ENCODE measurements around the gene SYCP2L.
"Not testable (repeated sequence)": the region's sequence is repeated elsewhere in the genome, so short reads cannot be mapped to it uniquely, and the experiment has no call there.

SYCP2L gene

DNA sequence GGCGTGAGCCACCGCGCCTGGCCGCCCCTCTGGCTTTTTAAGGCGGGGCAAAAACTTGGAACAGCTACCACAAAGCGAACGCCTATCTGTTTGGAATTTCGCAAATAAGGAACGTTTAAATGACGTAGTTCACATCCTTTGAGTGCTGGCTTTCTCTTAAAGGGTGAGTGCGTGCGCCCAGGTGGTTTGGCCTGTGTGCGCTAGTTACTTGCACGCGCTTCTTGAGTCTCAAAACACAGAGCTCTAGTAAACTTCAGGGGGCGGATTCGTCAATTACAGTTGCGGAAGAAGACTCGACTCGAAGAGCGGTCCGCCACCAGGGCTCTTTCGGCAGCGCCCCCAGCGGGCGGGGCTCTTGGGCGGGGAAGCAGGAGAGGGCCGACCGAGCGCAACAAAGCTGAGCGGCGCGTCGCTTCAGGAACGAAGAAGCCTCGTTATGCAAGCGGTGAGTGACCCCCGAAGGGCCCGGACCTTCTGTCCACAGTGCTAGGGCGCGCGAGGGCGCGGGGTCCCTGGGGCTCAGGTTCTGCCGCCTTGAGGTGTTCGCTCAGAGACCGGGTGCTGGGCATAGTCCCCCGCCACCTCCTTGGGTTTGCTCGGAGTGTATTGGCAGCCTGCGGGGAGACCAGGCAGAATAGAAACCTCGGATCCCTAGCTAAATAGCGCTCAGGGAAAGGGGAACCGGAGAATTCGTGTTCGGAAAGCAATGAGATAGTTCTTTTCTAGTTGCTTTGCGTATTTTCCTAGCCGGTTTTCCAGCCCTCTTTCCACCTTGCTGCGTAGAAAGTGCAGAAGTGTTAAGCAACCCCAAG, at the start of gene SYCP2L:
TSS of gene SYCP2L (plus strand) at position 362 of the 812 bp plus-strand sequence. CDS start at position 437, 75 bp downstream.
- peak in 3 of 58 donors; percentile 5 to 9 (median 9) for DNase-seq

DNA sequence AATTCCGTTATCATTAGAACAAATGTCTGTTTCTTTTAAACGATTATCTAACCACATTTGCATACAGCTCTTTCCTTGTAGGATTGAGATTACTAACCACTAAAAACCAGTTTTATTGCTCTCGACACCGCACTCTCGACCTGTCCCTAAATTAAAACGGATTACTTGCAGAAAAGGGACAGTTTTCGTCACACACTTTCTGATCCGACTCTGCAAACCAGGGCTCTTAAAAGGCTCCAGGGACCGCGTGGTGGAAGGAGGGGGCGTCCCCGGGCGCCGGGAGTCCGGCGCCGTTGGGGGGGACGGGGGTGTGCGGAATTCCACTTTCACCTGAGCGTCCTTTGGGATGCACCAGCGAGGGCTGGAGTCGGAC, 49.2 kb upstream of the SYCP2L start:
- no peak for DNase-seq

DNA sequence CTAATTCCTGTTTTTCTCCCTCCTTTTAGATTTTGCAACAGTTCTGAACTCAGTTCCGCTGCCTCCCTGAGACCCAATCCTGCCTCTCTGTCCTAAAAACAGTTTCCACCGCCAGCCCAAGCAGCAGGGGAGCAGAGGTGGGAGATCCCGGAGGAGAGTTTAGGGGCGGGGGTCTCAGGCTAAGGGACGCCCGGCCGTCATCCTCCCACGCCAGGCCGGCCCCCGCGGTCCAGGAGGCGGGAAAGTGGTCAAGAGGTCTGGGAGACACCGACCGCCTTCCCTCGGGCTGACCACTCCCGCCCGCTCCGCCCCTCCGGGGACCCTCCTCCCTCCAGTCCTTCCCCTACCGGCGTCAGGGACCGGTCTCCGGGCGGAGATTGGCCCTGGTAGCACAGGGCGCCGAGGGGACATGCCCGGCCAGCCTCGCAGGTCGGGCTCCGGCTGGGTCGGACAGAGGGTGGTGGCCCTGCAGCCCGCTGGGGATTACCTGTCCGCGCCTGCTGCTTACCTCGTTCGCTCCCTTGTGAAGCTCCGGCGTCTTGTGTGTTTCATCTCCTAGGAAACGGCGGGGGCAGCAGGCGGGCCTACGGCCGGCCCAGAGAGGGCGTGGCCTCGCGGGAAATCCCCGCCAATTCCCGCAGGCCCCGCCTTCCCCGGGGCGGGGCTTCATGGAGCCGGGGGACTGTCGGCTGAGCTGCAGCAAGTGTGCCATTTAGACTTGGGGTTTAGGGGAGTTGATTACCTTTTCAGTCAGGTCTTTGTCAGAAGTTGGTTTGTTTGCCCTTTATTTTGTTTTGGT, 48.7 kb upstream of the SYCP2L start, which contains the start of gene MAK:
TSS of gene MAK (minus strand) at position 545 of the 799 bp plus-strand sequence. CDS start 7,891 bp downstream, outside the sequence.
- DNase-seq: peak in 56 of 58 donors; percentile 13 to 85 (median 68)

DNA sequence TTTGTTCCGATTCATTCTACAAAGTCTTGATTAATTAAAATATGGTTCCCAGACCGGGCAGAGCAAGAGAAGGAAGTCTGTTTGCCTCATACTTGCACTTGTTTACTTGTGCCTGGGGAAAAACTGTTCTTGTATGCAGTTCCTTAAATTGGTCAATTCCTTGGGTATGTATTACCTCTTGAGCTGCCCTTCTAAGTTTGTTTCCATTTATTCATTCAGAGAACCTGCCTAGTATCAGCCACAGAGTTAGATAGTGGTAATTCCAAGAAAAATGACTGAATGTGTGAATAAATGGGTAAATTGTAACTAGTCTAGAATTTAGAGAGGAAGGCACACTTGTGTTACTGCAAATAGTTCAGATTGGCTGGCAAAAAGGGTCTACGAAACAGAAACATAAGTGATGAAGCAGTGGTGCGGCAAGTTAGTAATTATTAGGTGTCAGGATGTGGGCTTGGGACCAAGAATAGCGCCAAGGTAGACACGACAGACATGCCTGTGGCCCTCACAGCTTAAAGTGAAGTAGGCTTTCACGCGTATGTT, 48.0 kb upstream of the SYCP2L start:
- no peak for DNase-seq

DNA sequence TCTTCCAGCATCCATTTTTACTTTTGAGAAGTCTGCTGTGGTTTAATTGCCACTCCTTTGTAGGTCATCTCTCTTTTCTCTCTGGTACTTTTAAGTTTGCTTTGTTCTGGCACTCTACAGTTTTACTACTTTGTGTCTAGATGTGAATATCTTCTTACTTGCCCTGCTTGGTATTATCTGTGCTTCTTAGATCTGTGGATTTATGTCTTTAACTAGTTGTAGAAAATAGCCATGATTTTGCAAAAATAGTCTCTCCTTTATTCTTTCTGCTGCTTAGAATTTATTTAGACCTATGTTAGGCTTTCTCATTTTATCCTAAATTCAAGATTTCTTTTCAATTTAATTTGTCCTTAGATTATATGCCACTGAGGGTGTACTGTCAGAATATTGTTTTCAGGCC, 43.3 kb upstream of the SYCP2L start:
- DNase-seq: no peak

DNA sequence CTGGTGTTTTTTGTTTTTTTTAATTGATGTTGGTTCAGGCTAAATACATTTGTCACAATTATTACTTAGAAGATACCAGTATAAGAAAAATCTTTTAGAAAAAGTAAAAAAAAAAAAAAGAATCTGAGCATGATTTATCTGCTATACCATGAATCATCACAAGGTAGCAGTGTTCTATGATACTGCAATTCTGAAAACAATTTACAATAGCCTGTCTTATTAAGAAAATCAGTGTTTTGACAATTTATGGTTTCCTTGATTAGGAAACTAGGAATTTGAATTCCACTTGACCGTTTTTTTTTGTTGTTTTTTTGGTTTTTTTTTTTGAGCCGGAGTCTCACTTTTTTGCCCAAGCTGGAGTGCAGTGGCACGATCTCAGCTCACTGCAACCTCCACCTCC, 39.2 kb upstream of the SYCP2L start:
- DNase-seq: no peak

DNA sequence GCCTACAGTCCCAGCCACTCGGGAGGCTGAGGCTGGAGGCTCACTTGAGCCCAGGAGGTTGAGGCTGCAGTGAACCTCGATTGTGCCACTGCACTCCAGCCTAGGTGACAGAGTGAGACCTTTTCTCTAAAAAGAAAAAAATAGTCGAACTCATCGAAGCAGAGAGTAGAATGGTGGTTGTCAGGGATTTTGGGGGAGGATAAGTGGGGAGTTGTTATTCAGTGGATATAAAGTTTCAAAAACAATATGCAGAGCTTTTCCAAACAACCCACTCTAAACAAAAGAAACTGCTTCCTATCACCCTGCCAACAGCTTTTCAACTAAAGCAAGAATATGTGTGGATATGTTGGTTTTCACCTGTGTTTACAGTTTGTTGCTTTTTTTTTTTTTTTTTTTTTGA, 37.0 kb upstream of the SYCP2L start:
- DNase-seq: no peak

DNA sequence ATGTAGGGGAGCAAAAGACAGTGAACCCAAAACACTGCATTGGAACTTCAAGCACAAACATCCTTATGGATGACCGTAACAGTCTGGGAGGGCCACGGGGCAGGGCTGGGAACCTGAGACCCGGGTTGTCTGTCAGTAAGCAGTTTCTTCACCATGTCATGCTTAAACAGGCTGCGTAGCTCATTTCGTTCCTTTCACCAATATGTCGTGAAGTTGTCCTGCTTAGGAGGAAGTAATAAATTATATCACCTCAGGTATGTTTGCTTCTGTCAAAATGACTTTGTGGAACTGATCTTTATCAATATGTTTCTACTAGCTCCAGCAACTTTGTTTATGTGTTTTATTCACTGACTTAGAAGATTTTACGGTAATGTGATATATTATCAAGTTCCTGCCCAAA, 36.1 kb upstream of the SYCP2L start:
- DNase-seq: no peak

DNA sequence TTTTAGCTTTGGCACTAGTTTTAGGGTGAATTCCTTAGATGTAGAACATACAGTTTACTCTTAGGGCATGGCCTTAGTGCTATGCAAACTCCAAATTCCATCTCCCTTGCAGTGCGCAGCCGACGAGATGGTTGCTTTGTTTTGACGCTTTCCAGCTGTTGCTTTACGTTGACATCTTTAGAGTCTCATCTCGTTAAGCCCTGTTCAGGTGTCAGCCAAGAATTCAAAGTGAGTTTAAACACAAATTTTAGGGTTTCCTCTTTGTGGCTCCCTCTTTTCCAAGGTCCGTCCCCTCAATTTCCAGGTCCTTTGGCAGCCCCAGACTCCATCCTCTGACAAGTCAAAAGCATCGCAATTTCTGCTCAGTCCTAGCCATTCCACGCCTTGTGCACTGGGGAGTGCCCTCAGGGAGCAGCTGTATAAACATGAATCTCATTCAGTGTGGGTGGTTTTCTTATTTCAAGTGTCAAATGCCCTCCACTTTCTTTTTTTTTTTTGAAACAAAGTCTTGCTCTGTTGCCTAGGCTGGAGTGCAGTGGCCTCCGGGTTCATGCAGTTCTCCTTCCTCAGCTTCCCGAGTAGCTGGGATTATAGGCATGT, 34.4 kb upstream of the SYCP2L start:
- DNase-seq: no peak

DNA sequence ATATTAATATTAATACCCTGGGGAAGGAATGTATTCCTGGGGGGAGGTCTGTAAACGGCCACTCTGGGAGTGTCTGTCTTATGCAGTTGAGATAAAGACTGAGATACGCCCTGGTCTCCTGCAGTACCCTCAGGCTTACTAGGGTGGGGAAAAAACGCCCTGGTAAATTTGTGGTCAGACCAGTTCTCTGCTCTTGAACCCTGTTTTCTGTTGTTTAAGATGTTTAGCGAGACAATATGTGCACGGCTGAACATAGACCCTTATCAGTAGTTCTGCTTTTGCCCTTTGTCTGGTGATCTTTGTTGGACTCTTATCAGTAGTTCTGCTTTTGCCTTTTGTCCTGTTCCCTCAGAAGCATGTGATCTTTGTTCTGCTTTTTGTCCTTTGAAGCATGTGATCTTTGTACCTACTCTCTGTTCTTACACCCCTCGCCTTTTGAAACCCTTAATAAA, 33.0 kb upstream of the SYCP2L start:
- not testable (repeated sequence) for DNase-seq

DNA sequence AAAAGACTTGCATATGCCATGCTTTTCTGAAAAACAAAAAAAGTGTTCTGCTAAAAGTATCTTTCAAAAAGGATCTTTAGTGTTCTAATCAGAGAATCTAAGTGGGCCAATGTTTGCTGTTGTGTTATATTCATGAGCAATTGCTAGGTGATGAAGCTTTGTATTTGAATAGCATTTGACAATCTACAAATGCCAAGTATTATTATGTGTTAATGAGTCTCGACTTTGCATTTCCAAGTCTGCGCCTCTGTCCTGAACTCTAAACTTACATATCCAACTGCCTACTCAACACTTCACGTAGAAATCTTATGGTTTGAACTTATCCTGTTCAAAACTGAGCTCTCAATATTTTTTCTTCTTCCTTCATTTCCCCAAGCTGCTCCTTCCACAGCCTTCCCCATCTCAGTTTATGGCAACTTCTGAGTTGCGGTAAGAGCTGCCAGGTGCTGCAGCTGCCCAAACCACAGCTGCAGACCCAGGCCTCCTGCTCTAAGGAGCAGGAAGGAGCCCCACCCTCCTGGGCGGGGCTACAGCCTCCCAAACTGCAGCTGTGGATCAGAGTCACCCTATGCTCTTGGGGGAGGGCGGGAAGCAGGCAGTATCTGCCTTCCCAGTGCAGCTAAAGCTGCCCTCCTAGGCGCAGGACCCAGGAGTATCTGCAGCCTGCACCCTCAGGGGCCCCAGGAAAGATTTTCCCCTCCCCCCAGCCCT, 31.8 kb upstream of the SYCP2L start:
- no peak for DNase-seq

DNA sequence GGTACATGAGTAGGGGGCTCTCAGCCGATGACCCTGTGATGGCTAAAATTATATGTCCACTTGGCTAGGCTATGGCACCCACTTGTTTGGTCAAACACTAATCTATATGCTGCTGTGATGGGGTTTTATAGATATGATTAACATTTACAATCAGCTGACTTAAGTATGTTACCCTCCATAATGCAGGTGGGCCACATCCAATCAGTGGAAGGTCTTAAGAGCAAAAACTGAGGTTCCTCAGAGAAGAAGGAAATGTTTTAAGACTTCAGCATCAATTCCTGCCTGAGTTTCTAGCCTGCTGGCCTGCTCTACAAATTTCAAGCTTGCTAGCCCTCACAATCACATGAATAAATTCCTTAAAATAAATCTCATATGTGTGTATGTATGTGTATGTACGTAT, 29.6 kb upstream of the SYCP2L start:
- no peak for DNase-seq

DNA sequence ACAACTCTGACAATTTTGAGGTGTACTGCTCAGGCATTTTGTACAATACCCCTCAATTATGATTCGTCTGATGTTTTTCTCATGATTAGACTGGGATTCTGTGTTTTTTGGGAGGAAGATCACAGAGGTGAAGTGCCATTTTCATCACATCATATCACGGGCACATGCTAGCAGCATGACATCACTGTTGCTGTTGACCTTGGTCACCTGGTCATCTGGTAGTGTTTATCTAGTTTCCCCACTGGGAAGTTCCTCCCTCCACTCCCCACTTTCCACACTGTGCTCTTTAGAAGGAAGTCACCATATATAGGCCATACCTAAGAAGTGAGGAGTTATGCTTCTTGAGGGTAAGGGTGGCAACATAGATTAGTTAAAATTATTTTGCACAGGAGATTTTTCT, 25.8 kb upstream of the SYCP2L start:
- no peak for DNase-seq

DNA sequence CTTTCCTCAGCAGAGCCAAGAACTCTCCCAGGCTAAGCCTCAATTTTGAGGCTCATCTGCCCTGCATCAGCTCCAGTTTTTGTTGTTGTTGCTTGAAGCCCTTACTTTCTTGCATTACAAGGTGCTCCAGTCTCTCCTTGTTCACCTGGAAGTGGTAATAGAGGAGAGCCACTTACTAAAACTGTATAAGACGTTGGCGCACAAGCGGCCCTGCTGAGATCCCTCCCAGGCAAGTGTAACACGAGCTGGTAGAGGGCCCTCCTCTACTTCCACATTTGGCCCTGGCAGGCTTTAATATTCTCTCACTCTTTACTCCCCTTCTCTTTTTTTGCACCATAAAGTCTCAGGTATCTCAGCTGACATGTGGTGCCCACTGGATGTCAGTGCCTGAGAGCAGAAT, 24.5 kb upstream of the SYCP2L start:
- no peak for DNase-seq

DNA sequence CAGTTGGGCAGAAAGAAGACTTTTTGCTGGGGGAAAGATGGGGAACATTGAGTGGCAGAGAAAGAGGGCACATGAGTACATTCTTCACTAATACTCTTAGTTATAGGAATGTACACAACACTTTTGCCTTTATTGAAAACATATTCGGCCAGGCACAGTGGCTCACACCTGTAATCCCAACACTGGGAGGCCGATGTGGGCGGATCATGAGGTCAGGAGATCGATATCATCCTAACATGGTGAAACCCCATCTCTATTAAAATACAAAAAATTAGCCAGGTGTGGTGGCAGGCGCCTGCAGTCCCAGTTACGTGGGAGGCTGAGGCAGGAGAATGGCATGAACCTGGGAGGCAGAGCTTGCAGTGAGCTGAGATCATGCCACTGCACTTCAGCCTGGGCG, 23.8 kb upstream of the SYCP2L start:
- not testable (repeated sequence) for DNase-seq

DNA sequence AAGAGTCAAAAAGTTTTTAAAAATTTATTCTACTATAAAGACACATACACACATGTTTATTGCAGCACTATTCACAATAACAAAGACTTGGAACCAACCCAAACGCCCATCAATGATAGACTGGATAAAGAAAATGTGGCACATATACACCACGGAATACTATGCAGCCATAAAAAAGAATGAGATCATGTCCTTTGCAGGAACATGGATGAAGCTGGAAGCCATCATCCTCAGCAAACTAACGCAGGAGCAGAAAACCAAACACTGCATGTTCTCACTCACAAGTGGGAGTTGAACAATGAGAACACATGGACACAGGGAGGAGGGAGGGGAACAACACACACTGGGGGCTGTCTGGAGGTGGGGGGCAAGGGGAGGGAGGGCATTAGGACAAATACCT, 20.1 kb upstream of the SYCP2L start:
- DNase-seq: not testable (repeated sequence)

DNA sequence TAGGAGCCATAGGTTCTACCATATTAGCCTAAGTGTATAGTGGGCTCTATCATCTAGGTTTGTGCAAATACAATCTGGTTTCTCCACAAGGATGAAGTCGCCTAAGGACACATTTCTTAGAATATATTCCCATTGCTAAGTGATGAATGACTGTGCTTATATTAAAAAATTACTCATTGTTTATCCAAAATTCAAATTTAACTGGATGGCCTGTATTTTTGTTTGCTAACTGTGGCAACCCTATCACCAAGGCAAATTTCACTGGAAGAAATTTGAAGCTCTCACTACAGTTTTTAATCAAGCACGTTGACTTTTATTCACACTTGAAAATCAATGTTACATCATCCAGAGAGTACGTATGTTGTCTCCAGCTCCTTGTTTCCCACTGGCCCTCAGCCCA, 18.9 kb upstream of the SYCP2L start:
- no peak for DNase-seq

DNA sequence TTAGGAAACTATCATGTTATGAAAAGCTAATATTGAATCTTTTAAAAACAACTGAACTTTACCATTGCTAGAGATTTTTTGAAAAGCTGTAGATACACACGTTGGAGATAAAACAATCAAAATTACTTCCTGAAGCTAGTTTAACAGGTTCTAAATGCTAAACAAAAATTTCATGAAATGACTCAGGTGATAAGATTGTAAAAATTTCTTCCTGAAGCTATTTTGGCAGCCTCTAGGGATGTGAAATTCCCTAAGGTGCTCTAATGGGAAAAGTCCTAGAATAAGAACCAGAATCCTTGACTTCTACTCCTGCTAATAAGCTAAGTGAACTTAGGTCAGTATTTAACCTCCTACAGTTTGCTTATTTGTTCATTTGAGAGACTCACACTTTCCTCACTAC, 13.5 kb upstream of the SYCP2L start:
- no peak for DNase-seq

DNA sequence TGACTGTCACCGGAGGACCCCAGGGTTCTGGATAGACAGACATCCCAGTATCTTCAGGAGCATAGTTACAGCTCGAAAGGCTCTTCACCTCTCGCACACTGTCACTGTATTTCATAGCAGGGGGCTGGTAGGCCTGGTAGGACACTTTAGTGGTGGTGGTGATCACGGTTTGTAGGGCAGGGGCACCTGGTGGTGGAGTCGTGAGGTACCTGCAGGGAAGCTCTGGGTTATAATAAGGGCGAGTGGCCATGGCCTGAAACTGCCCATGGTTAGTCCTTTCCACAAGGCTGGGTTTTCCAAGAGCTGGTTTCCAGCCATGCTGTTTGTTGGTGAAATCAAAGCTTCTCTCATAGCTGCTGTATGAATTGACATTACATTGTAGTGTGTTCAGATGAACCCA, 12.6 kb upstream of the SYCP2L start:
- DNase-seq: no peak

DNA sequence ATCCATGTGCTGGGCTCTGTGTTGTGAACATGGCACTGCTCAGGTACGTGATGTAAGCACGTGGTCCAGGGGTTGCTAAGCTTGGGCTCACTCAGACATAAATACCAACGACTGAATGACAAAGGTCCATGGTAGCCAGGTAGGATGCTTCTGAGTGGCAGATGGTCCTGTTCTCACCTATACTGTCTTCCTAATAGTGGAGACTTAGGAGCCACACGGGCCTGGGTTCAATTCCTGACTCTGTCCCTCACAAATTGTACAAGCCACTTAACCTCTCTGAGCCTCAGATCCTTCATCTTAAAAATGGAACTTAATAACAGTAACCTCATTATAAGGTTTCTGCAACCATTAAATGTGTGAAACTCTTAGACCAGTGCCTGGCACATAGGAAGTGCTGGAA, 11.8 kb upstream of the SYCP2L start:
- no peak for DNase-seq

DNA sequence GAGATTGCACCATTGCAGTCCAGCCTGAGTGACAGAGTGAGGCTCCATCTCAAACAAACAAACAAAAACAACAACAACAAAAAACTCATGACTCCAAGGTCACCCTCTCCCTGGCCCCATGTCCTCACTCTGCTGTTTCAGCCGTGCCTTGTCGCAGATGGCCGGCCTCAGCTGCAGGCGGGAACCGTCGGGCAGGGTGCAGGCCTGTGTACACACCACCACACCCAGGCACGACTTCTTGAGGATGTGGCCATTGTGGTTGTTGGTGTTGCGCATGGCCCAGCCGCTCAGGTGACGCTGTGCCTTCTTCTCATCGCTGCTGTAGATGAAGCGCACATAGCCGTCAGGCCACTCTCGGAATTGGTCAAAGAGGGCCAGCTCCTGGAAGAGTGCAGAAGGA, 9.8 kb upstream of the SYCP2L start:
- DNase-seq: no peak

Measured in anterior cingulate cortex (tissue), 58 donors.